ENCODE results near the gene ABCG2. TPM values are rescaled to one million over a fixed set of nuclear protein-coding genes. Genes with fewer than 3 reads are reported as not detected.
A peak's percentile ranks its signal among the peaks of the same experiment; 100 is the strongest.

Gene ABCG2
- total RNA-seq (10 to 100 TPM in 1 of 10 donors, 1 to 10 TPM in 6, under 1 TPM in 3; 0.57 to 10.5 (median 4.1) TPM), polyA plus RNA-seq (under 1 TPM; 0.22 to 0.33 TPM)
- long read RNA-seq, donor 1, partial matches to known transcripts = 0 of 1 reads
- long read RNA-seq, donor 1, other reads (novel, unspliced or antisense) = 1 of 1 reads
- long read RNA-seq, donor 2 = 0 reads
- long read RNA-seq, donor 3, partial matches to known transcripts = 0 of 1 reads
- long read RNA-seq, donor 3, other reads (novel, unspliced or antisense) = 1 of 1 reads

DNA sequence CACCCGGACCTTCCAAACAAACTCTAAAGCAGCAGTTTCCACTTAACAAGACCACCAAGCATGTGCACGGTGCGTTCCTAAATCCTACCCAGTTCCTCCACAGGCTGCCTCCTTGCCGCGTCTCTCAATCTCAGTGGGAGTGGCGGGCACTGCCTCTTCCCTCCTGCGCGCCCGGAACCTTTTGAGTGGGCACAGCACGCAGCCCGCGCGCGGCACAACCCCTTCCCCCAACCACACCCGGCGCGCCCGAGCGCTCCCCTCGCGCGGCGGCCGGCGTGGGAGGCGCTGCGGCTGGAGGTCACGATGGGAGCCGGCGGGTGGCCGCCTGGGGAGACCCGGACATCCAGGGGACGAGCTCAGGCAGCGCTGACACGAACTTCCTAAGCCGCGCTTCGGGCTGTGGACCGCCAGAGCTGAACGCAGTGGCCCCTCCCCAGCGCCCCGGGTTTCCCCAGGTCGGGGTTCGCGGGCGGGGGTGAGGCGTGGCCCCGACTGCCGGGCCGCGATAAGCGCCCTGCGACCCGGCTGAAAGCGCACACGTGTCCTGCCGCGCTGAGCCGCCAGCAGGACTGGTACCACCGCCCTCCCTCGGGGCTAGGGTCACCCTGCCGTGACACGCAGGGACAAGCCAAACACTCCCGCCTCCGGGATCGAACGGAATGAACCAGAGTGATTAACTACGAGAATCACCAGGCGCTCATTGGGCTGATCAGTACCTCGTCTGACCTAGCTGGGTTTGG is at the start of gene ABCG2:
Gene ABCG2 (minus strand): TSS at position 151 of the 740 bp plus-strand sequence. CDS start 18,644 bp downstream, outside the sequence.
- Histone ChIP-seq H3K9me3 (peaks cover 0 to 3% (median 0%) of the 10 kb centered on the region in 11 donors), H3K4me3 (peak within 1 kb of the TSS; percentile 39 to 70 (median 66)), H3K27me3 (peaks cover 0 to 32% (median 0%) of the 10 kb centered on the region in 7 donors), H3K27ac (peak within 1 kb of the TSS in 2 of 10 donors; percentile 11 to 25), H3K36me3 (no peaks in the 10 kb centered on the region), H3K4me1 (peaks cover 0 to 12% (median 6%) of the 10 kb centered on the region in 9 donors)
- 0 to 1% methylated on average over 69 to 70 of the region's 70 CpGs for WGBS, 2 donors
- DNase-seq (peak; percentile 4 to 16), ATAC-seq (peak; percentile 50 to 87 (median 54))
- intact Hi-C loops (cut with DNase I) = no loop called here
- TF ChIP-seq, protein P1, sequence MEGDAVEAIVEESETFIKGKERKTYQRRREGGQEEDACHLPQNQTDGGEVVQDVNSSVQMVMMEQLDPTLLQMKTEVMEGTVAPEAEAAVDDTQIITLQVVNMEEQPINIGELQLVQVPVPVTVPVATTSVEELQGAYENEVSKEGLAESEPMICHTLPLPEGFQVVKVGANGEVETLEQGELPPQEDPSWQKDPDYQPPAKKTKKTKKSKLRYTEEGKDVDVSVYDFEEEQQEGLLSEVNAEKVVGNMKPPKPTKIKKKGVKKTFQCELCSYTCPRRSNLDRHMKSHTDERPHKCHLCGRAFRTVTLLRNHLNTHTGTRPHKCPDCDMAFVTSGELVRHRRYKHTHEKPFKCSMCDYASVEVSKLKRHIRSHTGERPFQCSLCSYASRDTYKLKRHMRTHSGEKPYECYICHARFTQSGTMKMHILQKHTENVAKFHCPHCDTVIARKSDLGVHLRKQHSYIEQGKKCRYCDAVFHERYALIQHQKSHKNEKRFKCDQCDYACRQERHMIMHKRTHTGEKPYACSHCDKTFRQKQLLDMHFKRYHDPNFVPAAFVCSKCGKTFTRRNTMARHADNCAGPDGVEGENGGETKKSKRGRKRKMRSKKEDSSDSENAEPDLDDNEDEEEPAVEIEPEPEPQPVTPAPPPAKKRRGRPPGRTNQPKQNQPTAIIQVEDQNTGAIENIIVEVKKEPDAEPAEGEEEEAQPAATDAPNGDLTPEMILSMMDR (IDR thresholded peaks at IDR 0.05) = no peak

DNA sequence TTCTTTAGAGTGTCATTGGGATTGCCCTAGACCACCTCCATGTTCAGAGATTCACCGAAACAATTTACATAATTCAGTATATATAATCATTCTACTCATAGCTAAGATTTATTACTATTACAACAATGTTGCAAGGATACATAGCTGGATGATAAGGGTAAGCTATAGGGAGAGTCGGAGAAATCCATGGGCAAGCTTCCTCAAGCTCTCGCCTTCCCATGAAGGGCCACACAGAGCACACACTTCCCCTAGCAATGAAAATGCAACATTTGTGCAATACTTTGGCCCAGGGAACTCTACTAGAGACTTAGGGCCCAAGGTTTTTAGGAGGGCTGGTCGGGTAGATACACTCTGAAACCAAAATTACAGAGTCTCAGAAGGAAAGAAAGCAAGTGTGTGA is 49.7 kb upstream of the ABCG2 start:
- H3K27me3 ChIP-seq = no peaks in the 10 kb centered on the region
- TF ChIP-seq, protein P1 (IDR thresholded peaks at IDR 0.05) = no peak
- H3K36me3 ChIP-seq = no peaks in the 10 kb centered on the region
- peaks cover 0 to 11% (median 0%) of the 10 kb centered on the region in 9 donors for H3K4me1 ChIP-seq
- H3K27ac ChIP-seq = no peak overlapping the region
- no peak for ATAC-seq
- DNase-seq = no peak
- WGBS, 2 donors = 69 to 76% methylated on average over 4 of the region's 4 CpGs
- H3K4me3 ChIP-seq = no peak overlapping the region
- intact Hi-C loops (cut with DNase I) = loop anchor here in 3 of 10 donors (5.0 to 10.0 kb wide), 3 partner anchors 171 to 533 kb away; no protein-coding TSS in a partner anchor
- no peaks in the 10 kb centered on the region for H3K9me3 ChIP-seq

DNA sequence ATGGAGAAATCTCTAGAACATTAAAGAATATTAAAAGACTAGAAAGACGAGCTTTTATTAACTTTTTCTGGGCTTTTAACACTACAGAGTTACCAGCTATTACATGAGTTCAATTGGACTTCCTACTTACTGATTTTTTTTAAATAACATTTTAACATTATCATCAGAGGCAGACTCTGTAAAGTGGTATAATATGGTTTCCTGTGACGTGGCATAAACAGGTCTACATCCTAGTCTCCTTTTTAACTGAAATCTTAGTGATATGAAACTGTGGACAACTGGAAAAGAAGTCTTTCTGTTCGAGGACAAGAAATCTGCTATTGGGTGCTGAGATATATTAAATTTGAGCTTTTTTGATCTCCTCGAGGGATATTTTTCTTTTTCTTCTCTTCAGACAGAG is 48.7 kb upstream of the ABCG2 start:
- intact Hi-C loops (cut with DNase I) = loop anchor here in 3 of 10 donors (5.0 to 10.0 kb wide), 3 partner anchors 170 to 532 kb away; no protein-coding TSS in a partner anchor

DNA sequence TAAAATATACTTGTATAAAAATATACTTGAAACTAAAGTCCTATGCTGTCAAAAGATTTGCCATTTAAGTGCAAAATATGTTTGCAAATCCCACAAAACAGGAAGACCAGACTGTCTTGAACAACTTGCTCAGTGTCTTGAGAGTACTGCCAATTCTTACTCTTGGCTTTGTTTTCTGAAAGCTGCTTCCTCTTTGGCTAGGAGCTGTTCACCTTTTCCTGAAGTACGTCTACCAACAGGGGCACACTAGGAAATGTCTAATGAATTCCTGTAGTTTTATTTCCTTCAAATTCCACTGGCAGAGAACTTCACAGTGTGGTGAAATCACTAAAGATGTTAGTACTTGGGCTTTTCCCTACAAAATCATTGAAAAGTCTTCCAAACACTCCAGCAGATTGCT is 46.4 kb upstream of the ABCG2 start:
- intact Hi-C loops (cut with DNase I) = loop anchor here in 3 of 10 donors (5.0 to 10.0 kb wide), 3 partner anchors 168 to 530 kb away; no protein-coding TSS in a partner anchor
- no peaks in the 10 kb centered on the region for H3K27me3 ChIP-seq
- peaks cover 0 to 6% (median 0%) of the 10 kb centered on the region in 9 donors for H3K4me1 ChIP-seq
- H3K4me3 ChIP-seq = no peak overlapping the region
- TF ChIP-seq, protein P1 (IDR thresholded peaks at IDR 0.05) = no peak
- H3K27ac ChIP-seq = no peak overlapping the region
- 28 to 29% methylated on average over 1 of the region's 1 CpG for WGBS, 2 donors
- DNase-seq = no peak
- H3K9me3 ChIP-seq = no peaks in the 10 kb centered on the region
- H3K36me3 ChIP-seq = no peaks in the 10 kb centered on the region
- ATAC-seq = peak in 2 of 8 donors; percentile 33 to 77

More for the DNA sequence above, 48.7 kb upstream of the ABCG2 start:
- DNase-seq = no peak
- Histone ChIP-seq H3K9me3 (no peaks in the 10 kb centered on the region), H3K4me1 (peaks cover 0 to 11% (median 0%) of the 10 kb centered on the region in 9 donors), H3K27ac (no peak overlapping the region), H3K36me3 (no peaks in the 10 kb centered on the region), H3K4me3 (no peak overlapping the region), H3K27me3 (no peaks in the 10 kb centered on the region)
- TF ChIP-seq, protein P1 (IDR thresholded peaks at IDR 0.05) = no peak
- 80 to 91% methylated on average over 4 of the region's 4 CpGs for WGBS, 2 donors
- ATAC-seq = no peak
